Breast epithelium (tissue), 4 donors: ENCODE measurements around the gene TBC1D2. TPM values are rescaled to one million over a fixed set of nuclear protein-coding genes. Genes with fewer than 3 reads are reported as not detected.
"Not testable (repeated sequence)": the region's sequence is repeated elsewhere in the genome, so short reads cannot be mapped to it uniquely, and the experiment has no call there.

ENCODE experiments used
- DNase-seq, 2 donors: peaks; one replicate each; pipeline ENCODE4 v3.0.0-alpha.2; 2019; ENCODE audit warnings: low spot score in 2 of 2
- H3K27ac ChIP-seq, 2 donors: fragments of 200-600 bp; sonication (generic) in 1 of 2; one replicate each; pipeline ENCODE4 v1.5.1; 2016 to 2019; ENCODE audit warnings: mild to moderate bottlenecking in 1 of 2
- H3K27me3 ChIP-seq, 2 donors: fragments of 200-600 bp; sonication (generic) in 1 of 2; one replicate each; pipeline versions ENCODE4 v1.5.1 to v1.6.0; 2017 to 2019; ENCODE audit warnings: control low read depth in 1 of 2, mild to moderate bottlenecking in 1 of 2
- H3K36me3 ChIP-seq: fragments of 200-600 bp; one replicate; pipeline ENCODE4 v1.5.1; 2019
- H3K4me1 ChIP-seq, 2 donors: fragments of 200-600 bp; sonication (generic); one replicate each; pipeline ENCODE4 v1.5.1; 2016 to 2019; ENCODE audit warnings: control low read depth in 1 of 2
- H3K4me3 ChIP-seq, 3 donors: fragments of 200-600 bp; sonication (generic); 1 replicate in 2 of 3; 2 replicates in 1 of 3; pipeline ENCODE4 v1.5.1; 2016 to 2019; ENCODE audit warnings: mild to moderate bottlenecking in 3 of 3, moderate library complexity in 2 of 3
- H3K9me3 ChIP-seq, 2 donors: fragments of 200-600 bp; sonication (generic) in 1 of 2; one replicate each; pipeline ENCODE4 v1.5.1; 2016 to 2019; ENCODE audit warnings: control low read depth in 1 of 2
- CTCF ChIP-seq, 3 donors: fragments of 450-650 bp; IDR thresholded peaks; one replicate each; pipeline ENCODE4 v1.5.1; 2016 to 2017; ENCODE audit warnings: antibody characterized with exemption in 3 of 3, mild to moderate bottlenecking in 3 of 3, moderate library complexity in 3 of 3
- POLR2A ChIP-seq: fragments of 450-650 bp; IDR thresholded peaks from one replicate; pipeline ENCODE4 v1.6.1; 2016; ENCODE audit warnings: antibody characterized with exemption, mild to moderate bottlenecking, moderate library complexity
- POLR2AphosphoS5 ChIP-seq, 3 donors: sonication (generic); formaldehyde crosslinking; IDR thresholded peaks; one replicate each; pipeline ENCODE4 v1.6.1; 2017; ENCODE audit warnings: antibody characterized with exemption in 3 of 3
- intact Hi-C: fragments of 100-400 bp; cut with DNase I; formaldehyde crosslinking; loops from one replicate; pipeline ENCODE4 v1.15.1; 2023; ENCODE audit warnings: low total_unique reads
- total RNA-seq, 3 donors: library from RNA; depleted of rRNA; stranded (reverse); fragments of >200 nt; gene quantifications; one replicate each; pipeline ENCODE4 v1.1.0, GENCODE V29; 2016

TBC1D2 gene
- total RNA-seq, 3 donors from 2014 or later: 10.8 to 17.1 (median 13.6) TPM

GRCh38 chr9:98272083-98272482 is 16.6 kb upstream of the TBC1D2 start:
- TF ChIP-seq POLR2A (no peak), CTCF (IDR thresholded peaks at IDR 0.05) (no peak), POLR2AphosphoS5 (IDR thresholded peaks at IDR 0.05) (no peak)
- DNase-seq: no peak
- no peaks in the 10 kb centered on the region for H3K4me1 ChIP-seq
- H3K9me3 ChIP-seq: no peaks in the 10 kb centered on the region
- H3K4me3 ChIP-seq: no peak overlapping the region
- no peak overlapping the region for H3K27ac ChIP-seq
- H3K27me3 ChIP-seq: no peaks in the 10 kb centered on the region
- no peaks in the 10 kb centered on the region for H3K36me3 ChIP-seq
- intact Hi-C loops: no loop called here

- Histone ChIP-seq H3K9me3 (no peaks in the 10 kb centered on the region), H3K4me1 (no peaks in the 10 kb centered on the region), H3K4me3 (no peak overlapping the region), H3K36me3 (no peaks in the 10 kb centered on the region), H3K27me3 (no peaks in the 10 kb centered on the region), H3K27ac (no peak overlapping the region)
- intact Hi-C loops: no loop called here
- no peak for TF ChIP-seq CTCF (IDR thresholded peaks at IDR 0.05)
- TF ChIP-seq POLR2A: no peak
- TF ChIP-seq POLR2AphosphoS5 (IDR thresholded peaks at IDR 0.05): no peak
- DNase-seq: no peak
Observed at GRCh38 chr9:98271479-98271878, 16.0 kb upstream of the TBC1D2 start.

- H3K4me1 ChIP-seq, H3K4me3 ChIP-seq, DNase-seq, H3K36me3 ChIP-seq, H3K9me3 ChIP-seq, H3K27me3 ChIP-seq, H3K27ac ChIP-seq, intact Hi-C loops: not testable (repeated sequence)
Observed at GRCh38 chr9:98270284-98270683, 14.8 kb upstream of the TBC1D2 start.

GRCh38 chr9:98269652-98270051 is 14.2 kb upstream of the TBC1D2 start:
- DNase-seq, H3K4me3 ChIP-seq, H3K4me1 ChIP-seq, H3K36me3 ChIP-seq, H3K9me3 ChIP-seq, H3K27me3 ChIP-seq, H3K27ac ChIP-seq, intact Hi-C loops: not testable (repeated sequence)

GRCh38 chr9:98267556-98267955 is 12.1 kb upstream of the TBC1D2 start:
- H3K9me3 ChIP-seq, intact Hi-C loops, H3K27ac ChIP-seq, H3K4me1 ChIP-seq, H3K27me3 ChIP-seq, DNase-seq, H3K36me3 ChIP-seq, H3K4me3 ChIP-seq: not testable (repeated sequence)

- no peaks in the 10 kb centered on the region for H3K27me3 ChIP-seq
- intact Hi-C loops: no loop called here
- H3K36me3 ChIP-seq: no peaks in the 10 kb centered on the region
- TF ChIP-seq POLR2AphosphoS5 (IDR thresholded peaks at IDR 0.05): no peak
- TF ChIP-seq CTCF (IDR thresholded peaks at IDR 0.05): no peak
- TF ChIP-seq POLR2A: no peak
- DNase-seq: no peak
- no peak overlapping the region for H3K4me3 ChIP-seq
- H3K4me1 ChIP-seq: no peaks in the 10 kb centered on the region
- no peak overlapping the region for H3K27ac ChIP-seq
- no peaks in the 10 kb centered on the region for H3K9me3 ChIP-seq
Observed at GRCh38 chr9:98264516-98264915, 9.1 kb upstream of the TBC1D2 start.
